Endothelial cell of umbilical vein (primary cell): ENCODE data around the gene GSN. TPM values are rescaled to one million over a fixed set of nuclear protein-coding genes. Genes with fewer than 3 reads are reported as not detected.

Source experiments
- BruUV-seq: library from RNA; stranded (reverse); fragments of 400-500 nt; replicated peaks from 2 replicates; lab custom pipeline; 2021; lab: Mats Ljungman, UMichigan
- CTCF ChIA-PET: fragments of 300-600, 350-600 bp; sonication (Branson Sonifier 250); formaldehyde crosslinking; loops from one replicate; lab custom pipeline; 2021; ENCODE audit warnings: antibody characterized with exemption, inconsistent platforms; lab: Charles Lee
- POLR2A ChIA-PET: fragments of 300-600, 350-600 bp; sonication (Branson Sonifier 250); formaldehyde crosslinking; loops from one replicate; lab custom pipeline; 2021; ENCODE audit warnings: antibody characterized with exemption, inconsistent platforms; lab: Charles Lee
- DNase-seq: peaks from one replicate; pipeline ENCODE4 v3.0.0-alpha.2; 2011; ENCODE audit warnings: low read depth, low spot score
- FAIRE-seq: peaks from 2 replicates; lab custom pipeline; 2011; peaks lifted over from hg19 to GRCh38; lab: Jason Lieb, UNC
- H2AFZ ChIP-seq: 2 replicates; pipeline ENCODE4 v1.6.0; 2012; ENCODE audit warnings: low read depth, low read length, control low read depth, inconsistent platforms
- H3K27ac ChIP-seq: 2 replicates; pipeline ENCODE4 v1.5.1; 2011; ENCODE audit warnings: low read depth, mild to moderate bottlenecking, control low read depth, low read length, moderate library complexity; ENCODE audit not compliant: insufficient read depth
- H3K27me3 ChIP-seq, 2 experiments: 2 replicates each; pipeline versions ENCODE4 v1.6.0 to v1.6.1; 2011; ENCODE audit warnings: low read length in 2 of 2, mixed read lengths in 1 of 2; ENCODE audit not compliant: control insufficient read depth in 2 of 2, insufficient read depth in 2 of 2
- H3K36me3 ChIP-seq, 2 experiments: 2 replicates in 1 of 2; 3 replicates in 1 of 2; pipeline ENCODE4 v1.5.1; 2011; ENCODE audit warnings: low read length in 2 of 2, mild to moderate bottlenecking in 1 of 2, moderate library complexity in 1 of 2; ENCODE audit not compliant: control insufficient read depth in 2 of 2, insufficient read depth in 2 of 2; ENCODE audit errors: extremely low read depth in 1 of 2
- H3K4me1 ChIP-seq: 3 replicates; pipeline ENCODE4 v1.5.1; 2011; ENCODE audit warnings: mild to moderate bottlenecking, low read length; ENCODE audit not compliant: control insufficient read depth, insufficient read depth; ENCODE audit errors: extremely low read depth
- H3K4me2 ChIP-seq: 2 replicates; pipeline ENCODE4 v1.6.1; 2011; ENCODE audit warnings: low read length, control low read depth, mixed read lengths; ENCODE audit not compliant: insufficient read depth
- H3K4me3 ChIP-seq, 3 experiments: fragments of 200-600 bp in 1 of 3; sonication (generic), shearing (Covaris generic) in 1 of 3; replicated peaks in 1 of 3; 2 replicates each; pipeline ENCODE4 v1.5.1; 2011 to 2016; ENCODE audit warnings: control low read depth in 3 of 3, low read length in 3 of 3, mild to moderate bottlenecking in 2 of 3, inconsistent platforms in 1 of 3, low read depth in 1 of 3, moderate library complexity in 1 of 3; ENCODE audit not compliant: insufficient read depth in 1 of 3
- H3K79me2 ChIP-seq: 2 replicates; pipeline ENCODE4 v1.6.0; 2012; ENCODE audit warnings: low read length, inconsistent platforms; ENCODE audit not compliant: control insufficient read depth, insufficient read depth
- H3K9ac ChIP-seq: replicated peaks from 2 replicates; pipeline ENCODE3; 2011; ENCODE audit warnings: low read length, control low read depth; ENCODE audit not compliant: insufficient read depth; ENCODE audit errors: extremely low read depth
- H3K9me1 ChIP-seq: replicated peaks from 3 replicates; pipeline ENCODE4 v1.6.0; 2011; ENCODE audit warnings: mild to moderate bottlenecking, low read length; ENCODE audit not compliant: control insufficient read depth, insufficient read depth; ENCODE audit errors: extremely low read depth
- H3K9me3 ChIP-seq: replicated peaks from 2 replicates; pipeline ENCODE4 v1.5.1; 2012; ENCODE audit warnings: low read length, inconsistent platforms; ENCODE audit not compliant: control insufficient read depth, insufficient read depth
- H4K20me1 ChIP-seq: replicated peaks from 2 replicates; pipeline ENCODE3; 2011; ENCODE audit warnings: mild to moderate bottlenecking, low read length; ENCODE audit not compliant: control insufficient read depth, insufficient read depth; ENCODE audit errors: extremely low read depth
- EZH2 ChIP-seq: IDR thresholded peaks from 2 replicates; pipeline ENCODE4 v1.6.1; 2012; ENCODE audit warnings: borderline replicate concordance, low read depth, mild to moderate bottlenecking, moderate library complexity, low read length, inconsistent platforms; ENCODE audit not compliant: severe bottlenecking
- GATA2 ChIP-seq: IDR thresholded peaks from 2 replicates; pipeline ENCODE4 v1.7.0; 2011; ENCODE audit warnings: low read depth, mild to moderate bottlenecking, moderate library complexity, mixed read lengths, low read length; ENCODE audit not compliant: insufficient read length, insufficient read depth
- JUN ChIP-seq: IDR thresholded peaks from 2 replicates; pipeline ENCODE4 v1.6.1; 2011; ENCODE audit warnings: borderline replicate concordance, low read depth; ENCODE audit not compliant: insufficient read length, insufficient read depth
- MYC ChIP-seq: IDR thresholded peaks from one replicate; pipeline ENCODE4 v1.6.1; 2011; ENCODE audit warnings: mild to moderate bottlenecking, low read depth, low read length
- dilution Hi-C: fragments of 300-500 bp; cut with MboI; formaldehyde crosslinking; loops from one replicate; pipeline ENCODE4 v1.15.0; 2019; ENCODE audit warnings: low sequenced_read_pairs; ENCODE audit not compliant: extremely low pct_ligation_motif_present
- intact Hi-C: fragments of 100-400 bp; cut with micrococcal nuclease; formaldehyde crosslinking; loops from one replicate; pipeline ENCODE4 v1.10.0; 2022
- polyA plus RNA-seq, 4 experiments: library from polyadenylated mRNA; depleted of rRNA in 3 of 4; stranded (reverse) in 3 of 4; unstranded in 1 of 4; fragments of >200 nt; gene quantifications; 2 replicates each; pipeline versions ENCODE4 v1.2.1 to v1.2.3, GENCODE V29; 2011 to 2012; ENCODE audit warnings: missing spikeins in 1 of 4
- total RNA-seq: library from RNA; stranded (reverse); gene quantifications from 2 replicates; pipeline ENCODE4 v1.2.3, GENCODE V29; 2021
- TF ChIP-seq, protein P1 (sequence below), 2 donors: IDR thresholded peaks; 1 replicate in 1 of 2; 2 replicates in 1 of 2; pipeline ENCODE4 v1.5.1; 2011; ENCODE audit warnings: low read length in 2 of 2, mild to moderate bottlenecking in 2 of 2, moderate library complexity in 2 of 2, control low read depth in 1 of 2, inconsistent platforms in 1 of 2, low read depth in 1 of 2; ENCODE audit not compliant: insufficient read depth in 1 of 2; ENCODE audit errors: extremely low read depth in 1 of 2

GSN gene
- total and polyA plus RNA-seq, 2 donors (not counting 3 experiments of a cell fraction or from before 2014, with no cell fraction given) = 130 to 232 TPM

DNA sequence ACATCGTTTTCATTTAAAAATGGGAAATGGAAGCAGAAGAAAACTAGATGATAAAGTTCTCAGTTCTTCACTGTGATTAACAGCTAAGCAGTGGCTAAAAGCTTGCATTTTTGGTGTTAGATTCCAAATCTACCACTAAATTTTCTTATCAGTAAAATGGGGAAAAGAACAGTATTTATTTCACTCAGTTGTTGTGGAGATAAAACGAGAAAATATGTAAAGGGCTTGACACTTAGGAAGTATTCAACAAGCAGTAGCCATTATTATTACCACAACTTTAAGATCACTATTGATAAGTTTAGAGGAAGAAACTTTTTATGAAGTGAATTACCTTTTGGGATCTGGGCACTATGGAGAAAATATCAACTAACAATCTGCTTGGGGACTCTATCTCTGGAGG is 97.6 kb downstream of the GSN start:
- Histone ChIP-seq H3K9ac (no peak overlapping the region), H3K9me1 (no peaks in the 10 kb centered on the region), H3K79me2 (peaks cover 75% of the 10 kb centered on the region), H3K36me3 (peaks cover 0 to 2% of the 10 kb centered on the region in 2 experiments), H3K4me3 (no peak overlapping the region), H3K4me1 (peaks cover 84% of the 10 kb centered on the region), H3K4me2 (peak overlapping the region; percentile 4), H3K27me3 (no peaks in the 10 kb centered on the region), H4K20me1 (no peaks in the 10 kb centered on the region), H3K9me3 (no peaks in the 10 kb centered on the region), H2AFZ (no peak overlapping the region), H3K27ac (no peak overlapping the region)
- intact Hi-C loops (no loop called here), dilution Hi-C loops (no loop called here)
- FAIRE-seq = no peak
- no TSS peak for BruUV-seq
- CTCF ChIA-PET = interaction anchor here (1.1 to 2.5 kb wide), 4 partner anchors 10 to 152 kb away, joined by 3 to 21 read pairs (median 4); no protein-coding TSS in a partner anchor
- TF ChIP-seq GATA2 (peak; percentile 27), MYC (no peak), JUN (no peak), EZH2 (no peak)
- TF ChIP-seq, protein P1, sequence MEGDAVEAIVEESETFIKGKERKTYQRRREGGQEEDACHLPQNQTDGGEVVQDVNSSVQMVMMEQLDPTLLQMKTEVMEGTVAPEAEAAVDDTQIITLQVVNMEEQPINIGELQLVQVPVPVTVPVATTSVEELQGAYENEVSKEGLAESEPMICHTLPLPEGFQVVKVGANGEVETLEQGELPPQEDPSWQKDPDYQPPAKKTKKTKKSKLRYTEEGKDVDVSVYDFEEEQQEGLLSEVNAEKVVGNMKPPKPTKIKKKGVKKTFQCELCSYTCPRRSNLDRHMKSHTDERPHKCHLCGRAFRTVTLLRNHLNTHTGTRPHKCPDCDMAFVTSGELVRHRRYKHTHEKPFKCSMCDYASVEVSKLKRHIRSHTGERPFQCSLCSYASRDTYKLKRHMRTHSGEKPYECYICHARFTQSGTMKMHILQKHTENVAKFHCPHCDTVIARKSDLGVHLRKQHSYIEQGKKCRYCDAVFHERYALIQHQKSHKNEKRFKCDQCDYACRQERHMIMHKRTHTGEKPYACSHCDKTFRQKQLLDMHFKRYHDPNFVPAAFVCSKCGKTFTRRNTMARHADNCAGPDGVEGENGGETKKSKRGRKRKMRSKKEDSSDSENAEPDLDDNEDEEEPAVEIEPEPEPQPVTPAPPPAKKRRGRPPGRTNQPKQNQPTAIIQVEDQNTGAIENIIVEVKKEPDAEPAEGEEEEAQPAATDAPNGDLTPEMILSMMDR (IDR thresholded peaks at IDR 0.05; ENCODE audit: extremely low read depth in 1 of 2, insufficient read depth in 1 of 2, low read depth in 1 of 2, low read length in 2 of 2) = no peak
- POLR2A ChIA-PET = interaction anchor here (0.6 kb wide), 1 partner anchor 15 kb away, joined by 6 read pairs; no protein-coding TSS in a partner anchor
- DNase-seq = peak; percentile 32
